ENCODE results near the gene GALNT2. TPM values are rescaled to one million over a fixed set of nuclear protein-coding genes. Genes with fewer than 3 reads are reported as not detected.

The GALNT2 gene
- total RNA-seq, 1 donor from 2014 or later = 67.9 TPM

DNA sequence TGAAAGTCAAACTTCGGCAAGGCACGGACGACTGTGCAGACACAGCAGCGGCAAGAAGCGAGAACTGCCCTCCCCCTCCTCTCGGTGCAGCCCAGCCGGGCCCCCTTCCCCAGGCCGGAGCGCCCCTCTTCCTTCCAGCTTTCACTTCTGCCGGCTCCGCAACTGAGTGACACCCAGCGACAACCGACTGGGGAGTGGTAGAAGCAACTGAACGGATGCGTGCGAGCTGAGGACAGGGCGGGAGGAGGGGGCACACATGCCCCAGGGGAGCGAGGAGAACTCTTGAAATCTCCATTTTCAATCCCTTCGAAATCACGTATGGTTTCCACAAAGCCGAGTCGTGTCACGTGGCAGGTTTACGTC is 212.5 kb downstream of the GALNT2 start:
- no peak for DNase-seq (ENCODE audit: low spot score)
- Mint-ChIP-seq H3K27me3 (ENCODE audit: insufficient read depth) (no peaks in the 10 kb centered on the region), H3K9me3 (no peaks in the 10 kb centered on the region), H3K4me3 (no peak overlapping the region), H3K36me3 (ENCODE audit: low read depth) (peaks cover 20% of the 10 kb centered on the region), H3K4me1 (ENCODE audit: low read depth) (peaks cover 32% of the 10 kb centered on the region), H3K27ac (peak overlapping the region; percentile 8)
- intact Hi-C loops (cut with micrococcal nuclease) = no loop called here

DNA sequence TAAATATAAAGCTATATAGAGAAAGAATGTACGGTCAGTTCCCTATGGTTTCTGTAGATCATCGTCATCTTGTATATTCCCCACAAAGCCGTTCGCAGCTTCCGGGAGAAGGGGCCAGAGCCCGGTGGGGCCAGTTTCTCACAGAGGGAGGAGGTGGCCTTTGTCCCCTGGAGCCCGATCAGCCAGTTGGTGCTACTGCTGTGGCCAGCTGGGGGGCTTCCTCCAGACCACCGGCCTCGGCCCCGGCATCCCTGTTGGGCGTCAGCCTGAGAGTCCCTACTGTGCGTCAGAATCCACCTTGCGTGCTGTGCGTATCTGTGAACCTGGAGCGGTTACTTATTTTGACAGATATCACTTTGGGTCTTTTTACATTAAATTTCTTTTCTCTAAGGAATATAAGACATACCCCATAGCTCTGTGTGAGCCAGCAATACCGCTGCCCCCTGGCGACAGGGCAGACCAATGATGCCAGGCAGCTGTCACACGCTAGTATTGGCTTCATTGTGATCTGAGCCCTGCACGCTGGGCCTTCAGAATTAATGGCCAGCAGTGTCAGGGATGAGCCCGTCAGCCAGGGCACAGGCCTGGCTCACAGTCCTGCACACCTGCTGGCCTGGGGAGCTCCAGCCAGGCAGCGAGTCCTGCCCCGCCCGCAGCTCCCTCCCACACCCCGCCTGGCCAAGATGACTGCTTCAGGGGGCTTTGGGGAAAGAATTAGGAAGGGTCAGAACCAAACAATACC is 213.2 kb downstream of the GALNT2 start:
- no peaks in the 10 kb centered on the region for H3K9me3 Mint-ChIP-seq
- no peak overlapping the region for H3K4me3 Mint-ChIP-seq
- DNase-seq (ENCODE audit: low spot score) = no peak
- intact Hi-C loops (cut with micrococcal nuclease) = no loop called here
- peaks cover 30% of the 10 kb centered on the region for H3K4me1 Mint-ChIP-seq (ENCODE audit: low read depth)
- H3K36me3 Mint-ChIP-seq (ENCODE audit: low read depth) = peaks cover 17% of the 10 kb centered on the region
- no peaks in the 10 kb centered on the region for H3K27me3 Mint-ChIP-seq (ENCODE audit: insufficient read depth)
- peak overlapping the region; percentile 8 for H3K27ac Mint-ChIP-seq

DNA sequence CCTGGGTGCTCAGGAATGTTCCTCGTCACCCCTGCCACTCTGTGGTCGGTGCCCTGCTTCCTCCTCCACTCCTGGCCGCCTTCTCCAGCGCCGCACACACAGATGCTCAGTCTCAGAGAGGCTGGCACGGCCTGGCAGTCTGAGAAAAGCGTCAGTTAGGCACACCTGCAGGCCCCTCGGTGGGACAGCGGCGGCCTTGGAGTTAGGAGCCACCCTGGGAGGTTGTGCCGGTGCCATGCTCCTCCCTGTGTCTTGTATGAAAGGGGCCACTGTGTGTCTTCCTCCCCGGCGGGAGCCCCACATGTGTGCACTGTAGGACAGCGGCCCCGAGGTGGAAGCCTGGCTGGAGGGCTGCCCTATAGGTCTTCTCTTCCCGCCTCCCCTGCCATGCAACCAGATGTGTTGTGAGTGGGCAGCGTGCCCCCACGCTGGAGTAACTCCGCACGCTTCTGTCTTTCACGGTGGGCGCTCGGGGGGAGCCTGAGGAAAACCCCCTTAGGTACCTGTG is 213.9 kb downstream of the GALNT2 start:
- no peak for DNase-seq (ENCODE audit: low spot score)
- Mint-ChIP-seq H3K27me3 (ENCODE audit: insufficient read depth) (no peaks in the 10 kb centered on the region), H3K36me3 (ENCODE audit: low read depth) (peaks cover 14% of the 10 kb centered on the region), H3K27ac (no peak overlapping the region), H3K9me3 (no peaks in the 10 kb centered on the region), H3K4me1 (ENCODE audit: low read depth) (peaks cover 30% of the 10 kb centered on the region), H3K4me3 (no peak overlapping the region)
- intact Hi-C loops (cut with micrococcal nuclease) = no loop called here

DNA sequence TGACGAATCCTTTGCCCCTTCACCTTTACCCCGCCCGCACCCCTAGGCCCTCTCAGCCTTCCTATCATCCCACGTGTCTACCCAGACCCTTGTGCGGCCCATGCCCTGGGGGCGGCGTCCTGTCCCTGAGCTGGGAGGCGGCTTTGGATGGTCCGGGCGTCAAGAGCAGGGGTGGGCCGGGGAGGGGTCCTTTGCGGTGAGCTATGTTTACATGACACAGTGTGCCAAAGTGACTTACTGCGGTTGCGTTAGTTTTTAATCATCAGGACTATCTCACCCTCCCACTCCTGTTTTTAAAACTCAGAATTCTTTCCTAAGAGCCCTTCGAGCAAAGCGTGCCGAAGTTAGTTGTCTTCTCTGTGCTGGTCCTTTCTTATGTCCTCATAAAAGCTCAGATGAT is 214.5 kb downstream of the GALNT2 start:
- Mint-ChIP-seq H3K27ac (no peak overlapping the region), H3K4me1 (ENCODE audit: low read depth) (peaks cover 30% of the 10 kb centered on the region), H3K27me3 (ENCODE audit: insufficient read depth) (no peaks in the 10 kb centered on the region), H3K36me3 (ENCODE audit: low read depth) (peaks cover 11% of the 10 kb centered on the region), H3K9me3 (no peaks in the 10 kb centered on the region), H3K4me3 (no peak overlapping the region)
- DNase-seq (ENCODE audit: low spot score) = no peak
- intact Hi-C loops (cut with micrococcal nuclease) = no loop called here

DNA sequence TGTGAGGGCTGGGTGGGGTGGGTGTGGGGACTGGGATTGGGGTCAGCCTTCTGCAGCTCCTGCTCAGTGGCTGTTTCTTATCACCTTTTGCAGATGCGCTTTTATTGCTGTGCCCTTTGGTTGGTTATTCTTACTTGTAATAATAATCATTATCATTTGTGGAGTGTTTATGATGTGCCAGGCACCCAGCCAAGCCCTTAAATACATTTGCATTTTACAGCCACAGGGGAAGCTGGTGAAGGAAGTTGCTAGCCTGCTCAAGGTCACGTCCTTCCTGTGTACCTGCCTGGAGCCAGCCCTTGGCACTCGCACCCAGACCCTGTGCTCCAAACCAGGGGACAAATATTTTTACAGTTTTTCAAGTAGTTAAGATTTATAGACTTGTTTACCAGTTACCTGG is 215.1 kb downstream of the GALNT2 start:
- peaks cover 25% of the 10 kb centered on the region for H3K4me1 Mint-ChIP-seq (ENCODE audit: low read depth)
- H3K27ac Mint-ChIP-seq = peak overlapping the region; percentile 78
- H3K4me3 Mint-ChIP-seq = no peak overlapping the region
- H3K27me3 Mint-ChIP-seq (ENCODE audit: insufficient read depth) = no peaks in the 10 kb centered on the region
- intact Hi-C loops (cut with micrococcal nuclease) = no loop called here
- H3K9me3 Mint-ChIP-seq = no peaks in the 10 kb centered on the region
- H3K36me3 Mint-ChIP-seq (ENCODE audit: low read depth) = peaks cover 10% of the 10 kb centered on the region
- no peak for DNase-seq (ENCODE audit: low spot score)

DNA sequence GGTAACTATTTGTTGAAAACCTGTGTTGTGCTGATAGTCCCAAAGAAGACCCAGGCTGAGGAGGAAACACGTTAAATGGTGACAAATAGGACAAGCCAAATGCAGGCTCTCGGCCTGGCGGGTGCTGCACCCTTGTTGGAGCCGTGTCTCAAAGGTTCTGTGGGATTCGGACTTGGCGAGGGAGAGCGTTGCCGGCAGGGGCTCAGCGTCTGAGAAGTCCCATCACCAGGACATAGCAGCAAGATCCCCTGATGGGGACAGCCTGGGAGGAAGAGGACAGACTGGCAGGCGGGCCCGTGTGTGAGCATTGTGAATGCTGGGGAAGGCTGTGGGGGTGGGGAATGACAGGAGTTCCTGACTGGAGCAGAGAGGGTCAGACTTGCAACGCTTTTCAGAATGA is 216.6 kb downstream of the GALNT2 start:
- H3K27ac Mint-ChIP-seq = peak overlapping the region; percentile 29
- peaks cover 3% of the 10 kb centered on the region for H3K36me3 Mint-ChIP-seq (ENCODE audit: low read depth)
- intact Hi-C loops (cut with micrococcal nuclease) = no loop called here

DNA sequence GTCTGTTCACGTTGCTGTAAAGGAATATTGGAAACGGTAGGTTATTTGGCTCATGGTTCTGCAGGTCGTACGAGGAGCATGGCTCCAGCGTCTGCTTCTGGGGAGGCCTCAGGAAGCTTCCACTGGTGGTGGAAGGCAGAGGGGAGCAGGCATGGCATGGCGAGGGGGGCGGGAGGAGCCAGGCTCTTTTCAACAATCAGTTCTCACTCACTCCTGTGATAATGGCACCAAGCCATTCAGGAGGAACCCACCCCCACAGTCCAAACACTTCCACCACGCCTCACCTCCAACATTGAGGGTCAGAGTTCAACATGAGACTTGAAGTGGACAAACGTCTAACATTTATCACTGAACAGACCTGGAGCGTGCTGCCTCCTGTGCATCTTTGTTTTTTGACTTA is 217.9 kb downstream of the GALNT2 start:
- Mint-ChIP-seq H3K27me3 (ENCODE audit: insufficient read depth) (peaks cover 2% of the 10 kb centered on the region), H3K9me3 (no peaks in the 10 kb centered on the region), H3K4me3 (no peak overlapping the region), H3K36me3 (ENCODE audit: low read depth) (peaks cover 3% of the 10 kb centered on the region), H3K4me1 (ENCODE audit: low read depth) (peaks cover 9% of the 10 kb centered on the region), H3K27ac (no peak overlapping the region)
- no peak for DNase-seq (ENCODE audit: low spot score)
- intact Hi-C loops (cut with micrococcal nuclease) = no loop called here

More for the DNA sequence above, 216.6 kb downstream of the GALNT2 start:
- Mint-ChIP-seq H3K27me3 (ENCODE audit: insufficient read depth) (peaks cover 2% of the 10 kb centered on the region), H3K4me3 (no peak overlapping the region), H3K4me1 (ENCODE audit: low read depth) (peaks cover 14% of the 10 kb centered on the region), H3K9me3 (no peaks in the 10 kb centered on the region)
- no peak for DNase-seq (ENCODE audit: low spot score)

DNA sequence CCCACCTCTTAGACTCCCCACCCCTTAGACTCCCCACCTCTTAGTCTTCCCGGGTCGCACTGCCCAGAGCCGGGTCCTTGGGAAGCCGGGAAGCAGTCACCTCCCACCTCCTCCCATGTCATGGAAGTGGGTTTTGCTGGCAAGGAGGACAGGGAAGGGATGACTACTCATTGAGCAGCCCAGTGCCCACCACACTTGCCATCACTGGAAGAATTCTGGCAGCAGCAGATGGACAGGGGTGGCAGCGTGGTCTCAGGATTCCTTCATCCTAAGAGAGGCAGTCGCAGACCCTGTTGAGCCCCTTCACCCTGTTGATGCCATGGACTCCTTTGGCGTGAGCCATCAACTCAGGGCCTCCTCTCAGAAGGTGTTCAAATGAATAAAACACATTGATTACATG is 218.3 kb downstream of the GALNT2 start:
- Mint-ChIP-seq H3K4me1 (ENCODE audit: low read depth) (peaks cover 9% of the 10 kb centered on the region), H3K9me3 (no peaks in the 10 kb centered on the region), H3K4me3 (no peak overlapping the region), H3K36me3 (ENCODE audit: low read depth) (peaks cover 3% of the 10 kb centered on the region), H3K27ac (no peak overlapping the region), H3K27me3 (ENCODE audit: insufficient read depth) (peaks cover 2% of the 10 kb centered on the region)
- intact Hi-C loops (cut with micrococcal nuclease) = no loop called here
- no peak for DNase-seq (ENCODE audit: low spot score)

DNA sequence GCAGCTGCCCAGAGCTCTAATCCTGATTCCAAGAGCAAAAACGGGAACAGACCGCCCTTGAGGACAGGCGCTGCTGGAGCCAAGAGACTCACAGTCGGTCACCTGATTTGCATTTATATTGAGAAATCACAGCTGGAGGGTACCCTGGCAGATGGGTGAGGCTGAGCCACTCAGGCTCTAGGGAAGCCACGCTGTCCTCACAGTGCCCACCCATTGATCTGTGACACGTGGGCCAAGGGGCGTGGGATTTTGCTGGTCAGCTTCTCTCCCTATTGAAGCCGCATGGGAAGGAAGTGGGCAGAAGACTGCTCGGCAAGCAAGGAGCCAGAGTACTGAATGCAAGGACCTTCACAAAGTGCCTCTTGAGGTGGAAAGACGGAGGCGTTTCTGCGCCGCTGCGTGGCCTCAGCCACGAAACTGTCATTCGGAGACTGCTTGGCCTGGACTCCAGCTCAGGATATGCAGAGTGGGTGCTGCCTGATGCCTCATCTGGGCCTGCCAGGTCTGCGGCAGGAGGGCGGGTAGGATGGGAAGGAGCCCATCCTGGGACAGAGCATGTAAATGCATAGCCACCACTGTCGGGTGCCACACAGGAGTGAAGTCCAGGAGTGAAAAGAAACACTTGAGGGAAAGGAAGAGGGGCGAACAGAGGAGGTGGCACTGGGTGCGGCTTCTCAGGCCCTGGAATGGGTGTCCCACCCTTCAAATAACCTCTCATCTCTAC is 219.3 kb downstream of the GALNT2 start:
- no peak for DNase-seq (ENCODE audit: low spot score)
- Mint-ChIP-seq H3K27ac (no peak overlapping the region), H3K9me3 (no peaks in the 10 kb centered on the region), H3K4me3 (no peak overlapping the region), H3K36me3 (ENCODE audit: low read depth) (peaks cover 3% of the 10 kb centered on the region), H3K27me3 (ENCODE audit: insufficient read depth) (peaks cover 7% of the 10 kb centered on the region), H3K4me1 (ENCODE audit: low read depth) (peaks cover 9% of the 10 kb centered on the region)
- intact Hi-C loops (cut with micrococcal nuclease) = no loop called here

DNA sequence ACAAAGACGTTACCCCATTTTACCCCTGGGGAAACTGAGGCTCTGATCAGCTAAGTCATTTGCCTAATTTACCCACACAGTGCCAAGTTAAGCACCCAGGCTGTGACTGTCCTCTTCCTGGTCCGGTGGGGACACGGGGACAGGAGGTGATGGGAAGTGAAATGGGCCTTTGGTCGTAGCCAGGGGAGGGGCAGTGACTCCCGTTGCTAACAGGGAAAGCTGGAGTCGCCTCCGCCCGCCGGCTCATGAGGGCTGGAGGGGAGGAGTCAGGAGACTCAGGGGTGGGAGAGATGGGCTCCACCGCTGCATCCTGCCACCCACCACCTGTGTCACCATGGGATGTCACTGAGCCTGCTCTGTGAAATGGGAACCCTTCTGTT is 219.8 kb downstream of the GALNT2 start:
- no peak for DNase-seq (ENCODE audit: low spot score)
- intact Hi-C loops (cut with micrococcal nuclease) = no loop called here
- Mint-ChIP-seq H3K27ac (no peak overlapping the region), H3K9me3 (no peaks in the 10 kb centered on the region), H3K4me1 (ENCODE audit: low read depth) (peaks cover 6% of the 10 kb centered on the region), H3K27me3 (ENCODE audit: insufficient read depth) (peaks cover 8% of the 10 kb centered on the region), H3K4me3 (no peak overlapping the region), H3K36me3 (ENCODE audit: low read depth) (peaks cover 3% of the 10 kb centered on the region)

DNA sequence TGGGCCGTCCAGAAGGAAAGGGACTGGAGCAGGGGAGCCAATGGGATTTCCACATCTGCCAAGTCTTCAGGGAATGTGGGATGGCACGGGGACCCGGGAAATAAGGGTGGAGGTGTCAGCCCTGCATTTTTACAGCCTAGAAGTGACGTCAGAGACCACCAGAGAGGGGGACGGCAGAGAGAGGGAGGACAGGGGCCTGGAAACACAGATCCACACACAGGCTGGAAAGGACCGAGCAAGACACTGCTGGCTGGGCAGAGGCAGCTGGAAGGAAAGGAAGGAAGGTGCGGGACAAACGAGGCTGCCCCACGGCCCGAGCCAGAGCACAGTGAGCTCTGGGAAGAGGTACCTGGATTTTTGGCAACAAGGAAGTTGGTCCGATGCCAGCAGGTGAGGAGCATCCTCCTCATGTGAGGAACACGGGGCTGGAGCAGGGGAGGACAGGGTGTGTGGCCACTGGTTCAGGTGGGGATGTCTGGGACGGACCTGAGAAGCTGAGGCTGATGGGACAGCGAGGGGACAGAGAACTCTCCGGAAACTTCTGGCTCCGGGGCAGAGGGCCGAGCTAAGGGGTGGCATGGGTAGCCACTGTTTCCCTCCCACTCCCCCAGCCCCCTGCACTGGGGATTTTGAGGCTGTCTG is 220.8 kb downstream of the GALNT2 start:
- Mint-ChIP-seq H3K36me3 (ENCODE audit: low read depth) (no peaks in the 10 kb centered on the region), H3K4me1 (ENCODE audit: low read depth) (no peaks in the 10 kb centered on the region), H3K9me3 (no peaks in the 10 kb centered on the region), H3K4me3 (no peak overlapping the region), H3K27me3 (ENCODE audit: insufficient read depth) (peaks cover 15% of the 10 kb centered on the region), H3K27ac (no peak overlapping the region)
- intact Hi-C loops (cut with micrococcal nuclease) = no loop called here
- no peak for DNase-seq (ENCODE audit: low spot score)

DNA sequence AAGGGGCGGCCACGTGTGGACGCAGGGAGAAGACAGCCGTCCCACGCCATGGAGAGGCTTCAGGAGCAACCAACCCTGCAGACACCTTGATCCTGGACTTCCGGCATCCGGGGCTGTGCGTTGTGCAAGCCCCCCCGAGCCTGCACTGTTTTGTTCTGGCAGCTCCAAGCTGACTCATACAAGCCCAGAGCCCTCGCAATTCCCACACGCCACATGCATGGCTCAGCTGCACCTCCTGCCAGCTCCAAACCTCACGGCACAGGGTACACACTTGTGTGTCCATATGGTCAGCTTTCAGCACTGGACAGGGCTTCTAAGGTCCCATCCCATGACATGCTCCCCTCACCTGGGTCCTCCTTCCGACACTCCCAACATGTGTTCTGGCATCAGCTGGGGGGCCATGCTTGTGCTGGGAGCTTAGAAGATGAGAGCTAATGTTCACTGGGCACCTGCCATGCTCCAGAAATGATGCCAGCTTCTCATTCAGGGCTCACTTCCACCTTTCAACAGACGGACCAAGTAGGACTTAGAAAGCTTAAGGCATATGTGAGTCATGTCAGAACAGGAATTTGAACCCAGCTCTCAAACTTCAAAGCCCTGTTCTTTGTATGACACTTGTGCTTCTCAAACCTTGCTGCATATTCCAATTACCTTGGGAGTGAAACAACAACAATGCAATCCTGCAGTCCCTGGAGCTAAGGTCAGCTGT is 221.8 kb downstream of the GALNT2 start:
- intact Hi-C loops (cut with micrococcal nuclease) = no loop called here
- DNase-seq (ENCODE audit: low spot score) = no peak
- Mint-ChIP-seq H3K27ac (no peak overlapping the region), H3K36me3 (ENCODE audit: low read depth) (no peaks in the 10 kb centered on the region), H3K4me3 (no peak overlapping the region), H3K27me3 (ENCODE audit: insufficient read depth) (peaks cover 15% of the 10 kb centered on the region), H3K9me3 (no peaks in the 10 kb centered on the region), H3K4me1 (ENCODE audit: low read depth) (no peaks in the 10 kb centered on the region)

DNA sequence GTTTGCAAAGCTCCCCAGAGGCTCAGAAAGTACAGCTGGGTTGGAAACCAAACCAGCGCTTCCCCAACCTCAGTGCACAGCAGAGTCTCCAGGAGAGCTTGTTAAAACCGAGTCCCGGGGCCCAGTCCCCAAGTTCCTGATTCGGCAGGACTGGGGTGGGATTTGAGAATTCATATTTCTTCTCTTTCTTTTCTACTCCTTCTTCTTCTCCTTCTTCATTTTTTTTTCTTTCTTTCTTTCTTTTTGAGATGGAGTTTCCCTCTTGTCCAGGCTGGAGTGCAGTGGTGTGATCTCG is 222.3 kb downstream of the GALNT2 start:
- H3K4me3 Mint-ChIP-seq = no peak overlapping the region
- no peaks in the 10 kb centered on the region for H3K36me3 Mint-ChIP-seq (ENCODE audit: low read depth)
- H3K4me1 Mint-ChIP-seq (ENCODE audit: low read depth) = no peaks in the 10 kb centered on the region
- no peaks in the 10 kb centered on the region for H3K9me3 Mint-ChIP-seq
- H3K27ac Mint-ChIP-seq = no peak overlapping the region
- H3K27me3 Mint-ChIP-seq (ENCODE audit: insufficient read depth) = peaks cover 19% of the 10 kb centered on the region
- no peak for DNase-seq (ENCODE audit: low spot score)
- intact Hi-C loops (cut with micrococcal nuclease) = no loop called here
